Cerebellar nuclear complex (tissue), 1 donor: Measurements from ENCODE around the gene LY6G5B.

Source experiments
- DNase-seq, 2 experiments: peaks; one replicate each; lab custom pipeline; 2025; lab: John Stamatoyannopoulos, UW

LY6G5B gene

DNA sequence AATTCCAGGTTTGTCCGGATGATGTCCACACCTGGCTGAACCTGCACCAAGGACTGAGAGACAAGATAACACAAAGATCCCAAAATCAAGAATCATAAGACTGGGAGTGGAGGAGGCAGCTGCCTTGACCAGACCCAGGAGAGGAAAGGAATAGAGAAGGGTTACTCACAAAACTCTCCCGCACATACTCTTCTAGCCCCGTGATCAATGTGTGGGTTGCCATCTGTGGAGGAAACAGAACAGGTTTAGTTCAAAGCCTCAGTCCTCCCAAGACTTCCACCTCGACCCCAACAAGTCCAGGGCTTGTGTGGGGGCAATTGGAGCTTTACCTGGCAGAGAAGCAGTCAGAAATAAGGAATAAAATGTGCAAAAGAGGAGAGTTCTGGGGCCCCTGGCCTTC is 28.4 kb upstream of the LY6G5B start:
- no peak for DNase-seq

DNA sequence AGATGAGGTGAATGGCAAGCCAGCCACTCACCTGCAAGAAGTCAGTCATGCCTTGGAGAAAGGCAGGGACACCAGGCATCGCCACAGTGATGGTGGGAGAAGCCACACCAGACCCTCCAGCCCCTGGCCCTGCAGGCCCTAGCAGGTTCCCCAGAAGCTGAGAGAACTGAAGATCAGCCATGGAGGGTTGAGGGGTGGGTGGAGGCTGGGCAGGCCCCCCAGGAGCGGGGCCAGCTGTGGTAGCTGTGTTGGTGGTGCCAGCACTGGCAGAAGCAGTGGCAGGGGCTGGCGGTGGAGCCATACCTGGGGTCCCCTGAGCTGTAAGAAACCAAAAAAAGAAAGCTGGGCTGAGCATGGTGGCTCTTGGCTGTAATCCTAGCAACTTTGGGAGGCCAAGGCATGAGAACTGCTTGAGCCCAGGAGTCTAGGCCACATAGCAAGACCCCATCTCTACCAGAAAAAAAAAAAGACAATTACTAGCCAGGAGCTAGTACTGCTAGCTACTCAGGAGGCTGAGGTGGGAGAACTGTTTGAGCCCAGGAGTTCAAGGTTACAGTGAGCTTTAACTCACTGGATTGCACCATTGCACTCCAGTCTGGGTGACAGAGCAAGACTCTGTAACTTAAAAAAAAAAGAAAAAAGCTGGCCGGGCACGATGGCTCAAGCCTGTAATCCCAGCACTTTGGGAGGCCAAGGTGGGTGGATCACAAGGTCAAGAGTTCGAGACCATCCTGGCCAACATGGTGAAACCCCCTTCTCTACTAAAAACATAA is 26.8 kb upstream of the LY6G5B start:
- DNase-seq, result no peak

DNA sequence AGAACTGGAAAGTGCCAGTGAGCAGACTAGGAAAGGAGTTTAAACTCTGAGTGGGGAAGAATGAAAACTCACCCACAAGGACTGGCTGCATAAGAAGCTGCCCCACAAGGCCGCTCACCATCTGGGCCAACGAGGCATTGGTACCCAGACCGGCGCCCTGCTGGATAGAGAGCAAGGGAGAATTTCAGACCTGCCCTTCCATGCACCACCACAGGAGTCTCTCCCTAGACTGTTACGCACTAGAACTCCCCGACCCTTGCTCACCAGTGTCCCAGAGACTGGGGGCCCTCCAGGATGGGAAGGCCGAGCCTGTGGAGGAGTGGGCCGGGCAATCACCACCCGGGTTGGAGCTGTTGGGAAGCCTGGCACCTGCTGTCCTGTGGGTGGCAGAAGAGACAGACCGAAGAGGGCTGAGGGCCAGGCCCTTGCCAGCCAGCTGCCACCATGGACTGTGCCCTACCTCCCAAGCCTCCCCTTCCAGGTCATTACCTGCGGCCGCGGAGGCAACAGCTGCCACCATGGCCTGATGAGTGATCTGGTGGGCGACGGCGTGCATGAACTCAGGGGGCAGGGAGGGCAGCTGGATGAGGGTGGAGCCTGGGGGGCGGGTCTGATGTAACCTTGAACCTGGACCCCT is 25.8 kb upstream of the LY6G5B start:
- no peak for DNase-seq

DNA sequence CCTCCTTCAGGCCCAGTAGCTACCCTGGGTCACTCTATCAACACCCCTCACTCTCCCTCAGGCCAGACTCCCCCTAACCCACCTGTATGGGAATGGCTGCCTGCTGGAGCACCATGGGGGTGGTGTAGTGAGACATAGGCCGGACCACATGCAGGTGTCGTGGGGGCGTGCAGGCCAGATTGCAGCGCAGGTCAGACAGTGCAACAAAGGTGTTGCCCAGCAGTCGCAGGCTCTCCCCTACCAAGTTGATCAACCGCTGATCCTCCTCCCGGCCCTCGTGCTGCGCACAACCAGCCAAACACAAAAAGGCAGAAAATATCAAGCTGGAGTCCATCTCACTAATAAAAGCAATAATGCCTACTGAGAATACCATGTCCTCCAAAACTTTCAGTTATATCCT is 24.5 kb upstream of the LY6G5B start:
- DNase-seq, result no peak

DNA sequence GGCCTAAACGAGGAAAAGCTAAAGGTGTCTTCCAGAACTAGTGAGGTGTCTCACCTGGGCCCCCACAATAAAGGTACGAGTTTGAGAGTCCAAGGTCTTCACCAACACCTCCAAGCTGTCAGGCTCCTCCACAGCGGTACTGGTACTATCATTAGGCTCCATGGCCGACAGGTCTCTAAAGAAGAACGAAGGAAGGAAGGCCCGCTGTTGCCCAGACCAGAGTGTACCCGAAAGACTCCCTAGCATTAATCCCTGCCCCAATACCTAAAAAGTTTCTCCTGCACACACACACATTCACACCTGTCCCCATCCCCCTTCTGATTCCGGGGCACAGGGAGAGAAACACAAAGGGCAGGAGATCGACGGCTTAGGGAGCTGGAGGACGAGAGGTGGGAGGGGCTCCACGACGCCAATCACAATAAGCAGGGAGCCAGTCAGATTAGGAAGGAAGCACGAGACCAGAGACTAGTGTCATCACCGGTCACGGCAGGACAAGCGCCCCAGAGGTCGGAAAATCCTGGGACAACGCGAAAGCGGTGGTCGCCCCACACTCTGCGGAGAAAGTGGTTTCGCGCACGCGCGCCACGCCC is 18.1 kb upstream of the LY6G5B start:
- no peak for DNase-seq

DNA sequence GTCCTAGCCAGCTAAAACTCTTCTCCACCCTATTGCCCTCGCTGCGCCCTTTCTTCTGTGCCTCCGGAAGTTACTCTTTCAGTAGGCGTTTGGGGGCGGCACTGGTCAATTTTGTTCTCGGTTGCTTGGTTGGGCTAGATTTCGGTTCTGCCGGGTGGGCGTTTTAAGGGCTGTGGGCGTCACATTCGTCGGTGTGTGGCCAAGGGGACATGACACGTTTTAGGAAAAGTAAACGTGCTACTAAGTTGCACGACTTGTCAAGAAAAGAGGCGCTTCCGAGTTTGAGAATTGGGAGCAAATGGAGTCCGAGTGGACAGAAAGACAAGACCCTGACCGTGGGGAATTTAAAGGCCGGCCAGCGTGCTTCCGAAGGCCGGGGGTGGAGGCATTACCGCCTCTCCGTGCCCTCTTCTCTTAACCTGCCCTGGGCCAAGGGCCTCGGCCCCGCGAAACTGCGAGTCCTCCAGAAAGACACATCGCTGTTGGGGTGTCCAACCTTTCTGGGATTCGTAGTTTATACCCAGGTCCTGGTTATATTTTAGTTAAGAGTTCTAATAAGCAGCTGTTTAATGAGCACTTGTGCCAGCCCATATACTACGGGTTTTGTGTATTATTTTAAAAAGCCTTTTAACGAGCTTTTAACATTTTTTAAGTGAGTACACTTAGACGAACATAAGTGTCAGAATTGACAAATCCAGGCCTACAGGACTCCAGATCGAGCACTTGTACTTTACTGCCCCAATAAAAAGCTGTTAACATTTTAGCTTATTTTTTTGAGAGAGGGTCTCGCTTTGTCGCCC is 16.7 kb upstream of the LY6G5B start:
- peak in 1 of 2 experiments; percentile 71 for DNase-seq

DNA sequence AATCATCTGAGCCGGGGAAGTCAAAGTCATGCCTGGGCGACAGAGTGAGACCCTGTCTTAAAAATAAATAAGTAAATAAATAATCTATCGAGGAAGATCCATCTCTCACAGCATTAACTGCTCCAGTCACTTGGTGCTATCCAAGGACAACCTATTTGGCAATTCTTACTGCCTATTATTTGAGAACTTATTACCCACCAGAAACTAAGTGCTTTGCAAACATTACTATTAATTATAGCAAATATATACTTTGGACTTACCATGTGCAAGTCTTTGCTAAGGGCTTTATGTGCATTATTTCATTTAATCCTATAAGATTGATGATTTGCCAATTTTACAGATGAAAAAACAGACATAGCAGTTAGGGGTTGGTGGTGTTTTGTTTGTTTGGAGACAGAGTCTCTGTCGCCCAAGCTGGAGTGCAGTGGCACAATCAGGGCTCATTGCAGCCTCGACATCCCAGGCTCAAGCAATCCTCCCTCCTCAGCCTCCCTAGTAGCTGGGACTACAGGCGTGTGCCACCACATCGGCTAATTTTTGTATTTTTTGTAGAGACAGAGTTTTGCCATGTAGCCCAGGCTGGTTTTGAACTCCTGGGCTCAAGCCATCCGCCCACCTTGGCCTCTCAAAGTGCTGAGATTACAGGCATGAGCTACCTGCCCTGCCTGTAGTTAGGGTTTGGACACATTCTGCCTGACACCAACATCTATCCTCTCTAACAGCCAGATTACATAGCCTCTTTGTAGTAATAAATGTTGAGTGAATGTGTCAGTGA is 15.0 kb upstream of the LY6G5B start:
- DNase-seq, result no peak

DNA sequence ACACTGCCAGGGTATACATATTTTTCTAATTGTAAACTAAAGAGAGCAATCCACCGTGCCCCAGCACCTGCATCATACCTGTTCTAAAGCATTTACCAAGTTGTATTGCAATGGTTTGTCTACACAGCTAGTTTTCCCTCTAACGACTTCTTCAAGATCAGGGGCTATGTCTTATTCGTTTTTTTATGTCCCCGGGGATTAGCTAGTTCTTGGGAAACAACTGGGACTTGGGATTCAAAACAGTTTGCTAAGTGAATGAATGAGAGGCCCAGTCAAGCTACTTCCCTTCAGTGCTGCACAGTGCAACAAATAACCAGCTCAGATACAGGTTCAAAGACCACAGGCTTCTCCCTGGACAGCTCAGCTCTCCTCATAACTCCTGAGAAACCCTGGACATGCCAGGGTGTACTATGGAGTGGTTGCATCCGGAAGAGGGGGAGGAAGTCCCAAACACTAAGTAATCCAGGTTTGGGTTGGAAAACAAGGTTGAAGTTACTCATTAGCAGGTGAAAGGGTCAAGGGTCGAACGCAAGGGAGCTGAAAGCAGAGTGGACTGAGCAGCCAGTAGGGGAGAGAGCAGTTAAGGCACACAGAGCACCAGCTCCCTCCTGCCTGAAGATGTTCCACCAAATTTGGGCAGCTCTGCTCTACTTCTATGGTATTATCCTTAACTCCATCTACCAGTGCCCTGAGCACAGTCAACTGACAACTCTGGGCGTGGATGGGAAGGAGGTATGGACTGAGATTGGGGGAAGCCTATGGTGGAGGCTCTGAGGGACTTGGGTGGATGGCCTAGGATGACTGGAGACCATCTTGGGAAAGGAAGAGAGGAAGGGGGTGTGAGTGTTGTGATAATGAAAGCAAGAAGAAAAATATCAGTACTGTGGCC is 14.2 kb upstream of the LY6G5B start, which contains the start of gene APOM:
Gene APOM (plus strand): TSS at position 546 of the 889 bp plus-strand sequence. CDS start 73 bp downstream, at position 619.
- no peak for DNase-seq

DNA sequence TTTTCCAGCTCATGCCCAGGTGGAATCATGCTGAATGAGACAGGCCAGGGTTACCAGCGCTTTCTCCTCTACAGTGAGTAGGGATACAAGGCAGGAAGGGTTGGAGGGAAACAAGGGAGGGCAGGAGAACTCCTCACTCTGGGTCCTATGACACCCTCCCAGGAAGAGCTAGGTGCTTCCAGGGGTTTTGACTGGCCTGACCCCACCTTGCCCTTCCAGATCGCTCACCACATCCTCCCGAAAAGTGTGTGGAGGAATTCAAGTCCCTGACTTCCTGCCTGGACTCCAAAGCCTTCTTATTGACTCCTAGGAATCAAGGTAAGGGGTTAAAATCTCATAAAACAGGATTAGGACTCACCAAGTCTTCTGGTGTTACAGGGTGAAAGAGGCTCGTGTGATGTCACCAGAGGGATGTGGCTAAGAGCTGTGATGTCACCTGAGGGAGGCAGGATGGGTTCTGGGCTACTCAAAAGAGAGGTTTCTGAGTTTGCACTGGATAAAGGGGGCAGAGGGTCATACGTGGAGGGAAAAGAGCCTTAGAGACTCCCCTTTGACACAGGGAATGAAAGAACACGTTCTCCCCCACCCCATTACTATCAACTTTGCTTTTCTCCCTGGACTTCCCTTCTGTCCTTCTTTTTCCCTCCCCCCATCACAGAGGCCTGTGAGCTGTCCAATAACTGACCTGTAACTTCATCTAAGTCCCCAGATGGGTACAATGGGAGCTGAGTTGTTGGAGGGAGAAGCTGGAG is 12.2 kb upstream of the LY6G5B start:
- no peak for DNase-seq

DNA sequence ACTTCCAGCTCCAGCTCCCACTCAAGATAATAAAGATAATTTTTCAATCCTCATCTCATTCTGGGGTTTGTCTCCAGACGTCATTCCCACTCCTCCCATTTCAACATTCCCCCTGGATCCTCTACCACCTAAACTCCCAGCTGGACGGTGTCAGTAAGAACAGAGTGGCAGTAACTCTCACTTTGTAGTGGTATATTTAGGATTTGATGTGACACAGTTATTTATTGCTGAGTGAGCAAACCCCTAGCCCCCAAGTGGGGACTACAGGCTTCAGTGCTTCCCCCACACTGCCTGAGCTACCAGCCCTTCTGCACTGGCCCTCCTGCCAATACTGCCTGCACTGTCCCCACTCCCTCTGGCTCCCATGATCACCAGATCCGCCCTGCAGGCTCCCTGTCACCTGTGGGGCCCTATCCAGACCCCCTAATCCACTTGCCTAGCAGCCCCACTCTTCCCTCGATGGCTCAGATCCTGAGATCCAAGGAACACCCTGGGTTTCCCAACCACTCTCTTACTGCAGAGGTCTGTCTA is 11.6 kb upstream of the LY6G5B start:
- no peak for DNase-seq

DNA sequence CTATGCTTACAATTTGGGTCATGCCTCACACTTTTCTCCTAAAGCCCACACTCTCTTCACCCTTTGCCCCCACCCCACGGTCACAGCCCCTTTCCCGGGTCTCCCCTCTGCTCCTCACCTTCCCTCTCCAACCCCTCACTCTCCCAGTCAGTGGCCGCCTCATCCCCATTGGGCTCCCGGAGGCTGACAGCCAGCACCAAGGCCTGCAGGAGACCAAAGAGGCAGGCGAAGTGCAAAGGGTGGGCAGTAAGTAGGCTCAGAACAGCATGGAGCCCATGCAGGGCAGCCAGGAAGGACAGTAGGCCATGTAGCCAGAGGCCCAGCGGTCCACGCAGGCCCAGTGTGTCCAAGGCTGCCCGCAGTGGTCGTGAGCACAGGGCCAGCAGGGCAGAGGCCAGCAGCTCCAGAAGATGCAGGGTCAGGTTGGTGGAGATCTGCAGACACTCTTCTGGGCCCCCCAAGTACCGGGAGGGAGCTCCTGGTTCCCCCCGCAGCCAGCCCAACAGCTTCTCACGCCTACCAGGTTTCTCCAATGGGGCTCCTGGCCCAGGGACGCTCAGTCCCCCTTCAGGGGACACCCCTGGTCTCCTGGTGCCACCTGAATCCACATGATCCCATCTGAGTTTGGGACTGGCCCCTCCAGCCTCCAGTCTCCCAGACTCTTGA is 10.7 kb upstream of the LY6G5B start:
- no peak for DNase-seq

DNA sequence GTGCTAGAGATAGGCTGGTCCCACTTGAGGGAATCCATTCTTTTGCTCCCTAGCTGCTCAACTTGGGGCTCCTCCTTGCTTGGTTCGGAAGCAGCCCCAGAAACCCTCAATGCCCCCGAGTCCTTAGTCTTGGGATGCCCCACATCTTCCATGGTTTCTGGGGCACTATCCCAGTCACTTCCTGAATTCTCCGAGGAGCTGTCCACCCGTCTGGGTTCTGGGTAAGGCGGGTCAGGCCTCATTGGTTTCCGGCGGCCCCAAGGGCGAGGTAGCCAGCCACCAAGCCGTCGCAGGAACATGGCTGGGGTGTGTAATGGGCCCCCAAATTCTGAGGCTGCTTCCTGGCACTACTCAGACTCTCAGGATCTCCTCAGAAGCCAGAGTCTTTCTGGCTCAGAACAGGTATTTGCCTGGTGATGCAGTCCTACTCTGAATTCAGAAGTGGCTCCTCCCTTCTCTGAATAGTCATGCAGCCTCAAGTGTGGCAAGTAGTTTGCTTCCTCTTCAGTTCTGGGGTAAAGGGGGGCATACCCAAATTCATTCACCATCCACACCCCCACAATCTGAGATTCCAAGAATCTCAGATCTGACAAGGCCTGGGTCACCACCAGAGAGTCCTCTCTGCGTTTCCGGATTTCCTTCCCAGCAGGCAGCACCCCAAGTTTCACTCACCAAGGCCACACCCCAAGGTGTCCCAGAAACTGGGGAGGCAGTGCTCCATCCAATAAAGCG is 10.0 kb upstream of the LY6G5B start:
- DNase-seq, result no peak

DNA sequence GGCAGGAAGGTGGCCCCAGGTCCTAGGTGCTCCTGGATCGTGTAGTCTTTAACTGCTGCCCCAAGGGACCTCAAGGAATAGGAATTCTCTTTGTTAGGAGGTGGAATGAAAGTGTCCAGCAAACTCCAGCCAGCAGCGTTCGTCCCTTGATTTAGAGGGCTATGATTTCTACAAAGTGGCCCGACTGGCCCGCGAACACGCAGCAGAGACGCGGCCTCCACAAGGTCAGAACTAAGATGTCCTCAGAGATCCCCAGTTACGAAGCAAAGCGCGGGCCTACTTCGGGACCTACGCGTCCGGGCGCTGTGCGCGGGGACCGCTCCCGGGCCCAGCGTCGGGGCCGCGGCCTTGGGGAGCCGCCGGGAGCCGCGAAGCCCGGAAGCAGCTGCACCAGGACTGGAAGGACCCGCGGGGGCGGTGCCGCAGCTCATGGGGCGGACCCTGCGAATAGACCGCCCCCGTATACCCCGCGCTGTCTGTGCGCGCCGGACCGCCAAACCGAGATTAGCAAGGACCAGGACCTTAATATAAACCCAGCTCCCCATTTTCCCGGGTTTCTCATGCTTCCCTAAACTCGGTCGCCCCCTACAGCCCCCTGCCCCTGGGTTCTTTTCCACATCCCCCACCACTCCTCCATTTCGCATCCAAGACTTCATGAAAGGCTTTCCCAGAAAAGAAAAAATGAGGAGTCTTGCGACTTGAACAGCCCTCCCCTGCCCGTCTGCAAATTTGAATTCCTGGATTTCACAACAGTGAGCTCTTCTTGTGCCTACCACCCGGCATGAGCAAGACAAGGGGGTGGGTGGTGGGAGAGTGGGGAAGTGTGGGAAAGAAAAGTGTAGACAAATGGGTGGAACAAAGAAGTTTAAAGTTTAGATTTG is 9.2 kb upstream of the LY6G5B start, which contains the start of gene C6orf47:
Gene C6orf47 (minus strand): TSS at position 398 of the 881 bp plus-strand sequence. CDS start 831 bp downstream, outside the sequence.
- DNase-seq, result peak in 1 of 2 experiments; percentile 14

DNA sequence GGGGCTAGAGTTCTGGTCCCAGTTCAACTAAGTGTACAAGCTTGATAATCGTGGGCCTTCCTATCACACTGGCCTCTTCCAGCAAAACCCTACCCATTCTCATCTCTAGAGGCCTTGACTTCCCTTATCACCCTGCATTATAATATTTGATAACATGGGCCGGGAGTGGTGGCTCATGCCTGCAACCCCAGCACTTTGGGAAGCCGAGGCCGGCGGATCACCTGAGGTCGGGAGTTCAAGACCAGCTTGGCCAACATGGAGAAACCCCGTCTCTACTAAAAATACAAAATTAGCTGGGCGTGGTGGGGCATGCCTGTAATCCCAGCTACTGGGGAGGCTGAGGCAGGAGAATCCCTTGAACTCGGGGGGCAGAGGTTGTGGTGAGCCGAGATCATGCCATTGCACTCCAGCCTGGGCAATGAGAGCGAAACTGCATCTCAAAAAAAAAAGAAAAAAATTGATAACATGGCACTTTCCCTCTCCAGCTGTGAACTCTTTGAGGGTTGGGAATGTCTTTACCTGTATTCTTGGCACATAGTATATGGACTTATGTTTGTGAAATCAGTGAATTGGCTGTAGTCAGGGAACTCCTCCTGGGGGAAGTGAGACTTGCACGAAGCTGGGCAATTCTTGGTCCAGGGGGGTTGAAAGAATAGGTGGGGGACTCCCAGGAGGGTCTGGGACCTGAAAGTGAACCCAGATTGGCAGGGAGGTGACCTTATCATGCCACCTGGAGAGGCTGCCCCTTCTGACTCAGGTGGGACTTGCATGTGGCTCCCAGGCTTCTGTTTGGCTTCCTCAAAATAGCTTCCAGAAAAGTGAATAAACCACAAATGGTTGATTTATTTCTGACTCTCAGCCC is 8.3 kb upstream of the LY6G5B start:
- DNase-seq, result no peak

DNA sequence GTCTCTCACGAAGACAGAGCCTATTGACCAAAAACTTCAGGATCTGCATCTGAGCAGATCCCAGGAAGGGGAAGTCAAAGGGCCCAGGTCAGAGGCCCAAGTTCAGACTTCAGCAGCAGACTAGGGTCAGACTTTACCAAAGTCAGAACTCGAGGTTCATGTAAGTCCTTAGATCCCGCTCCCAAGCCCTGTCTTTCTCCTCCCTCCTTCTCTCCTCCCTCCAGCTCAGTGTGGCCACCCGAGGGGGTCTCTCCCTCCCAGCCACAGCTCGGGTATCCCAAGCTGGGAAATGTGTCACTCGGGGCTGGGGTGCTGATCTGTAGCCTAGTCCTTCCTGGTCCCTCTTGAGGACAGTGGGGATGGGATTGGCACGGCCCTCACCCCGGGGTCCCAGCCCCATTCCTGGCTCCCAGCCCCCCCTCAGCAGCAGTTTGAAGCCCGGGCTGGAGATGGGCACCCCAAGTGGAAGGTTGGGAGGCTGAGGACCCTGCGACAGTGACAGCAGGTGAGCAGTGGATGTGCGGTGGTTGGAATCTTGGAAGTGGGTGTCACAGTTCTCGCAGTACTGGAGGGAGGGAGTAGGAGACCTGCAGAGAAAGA is 7.6 kb upstream of the LY6G5B start:
- no peak for DNase-seq
